ENCODE measurements around the gene PEX14.

- TF ChIP-seq TAF1 (IDR thresholded peaks at IDR 0.05; ENCODE audit: low read depth), result no peak
- TF ChIP-seq, protein P1, sequence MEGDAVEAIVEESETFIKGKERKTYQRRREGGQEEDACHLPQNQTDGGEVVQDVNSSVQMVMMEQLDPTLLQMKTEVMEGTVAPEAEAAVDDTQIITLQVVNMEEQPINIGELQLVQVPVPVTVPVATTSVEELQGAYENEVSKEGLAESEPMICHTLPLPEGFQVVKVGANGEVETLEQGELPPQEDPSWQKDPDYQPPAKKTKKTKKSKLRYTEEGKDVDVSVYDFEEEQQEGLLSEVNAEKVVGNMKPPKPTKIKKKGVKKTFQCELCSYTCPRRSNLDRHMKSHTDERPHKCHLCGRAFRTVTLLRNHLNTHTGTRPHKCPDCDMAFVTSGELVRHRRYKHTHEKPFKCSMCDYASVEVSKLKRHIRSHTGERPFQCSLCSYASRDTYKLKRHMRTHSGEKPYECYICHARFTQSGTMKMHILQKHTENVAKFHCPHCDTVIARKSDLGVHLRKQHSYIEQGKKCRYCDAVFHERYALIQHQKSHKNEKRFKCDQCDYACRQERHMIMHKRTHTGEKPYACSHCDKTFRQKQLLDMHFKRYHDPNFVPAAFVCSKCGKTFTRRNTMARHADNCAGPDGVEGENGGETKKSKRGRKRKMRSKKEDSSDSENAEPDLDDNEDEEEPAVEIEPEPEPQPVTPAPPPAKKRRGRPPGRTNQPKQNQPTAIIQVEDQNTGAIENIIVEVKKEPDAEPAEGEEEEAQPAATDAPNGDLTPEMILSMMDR (IDR thresholded peaks at IDR 0.05; ENCODE audit: poor library complexity, severe bottlenecking), result no peak
Measured at GRCh38 chr1:10470043-10470442, 4.7 kb upstream of the PEX14 start.
